Hematopoietic multipotent progenitor cell treated with erythropoietin and hydrocortisone succinate and interleukin-3 and kit ligand, for 4 days (in vitro differentiated cells): ENCODE measurements around the gene ALOXE3.
"Not testable (repeated sequence)": the region's sequence is repeated elsewhere in the genome, so short reads cannot be mapped to it uniquely, and the experiment has no call there.

Experiments
- DNase-seq: peaks from one replicate; pipeline ENCODE4 v3.0.0-alpha.2; 2015

Gene ALOXE3

GRCh38 chr17:8087952-8088230 is 30.4 kb downstream of the ALOXE3 start:
- DNase-seq: no peak

- DNase-seq: peak; percentile 64
Measured at GRCh38 chr17:8087075-8087951, 31.0 kb downstream of the ALOXE3 start, which contains the start of gene ALOX12B. Gene ALOX12B (minus strand): TSS chr17:8087716. CDS start chr17:8087442, 274 bp downstream.

DNA sequence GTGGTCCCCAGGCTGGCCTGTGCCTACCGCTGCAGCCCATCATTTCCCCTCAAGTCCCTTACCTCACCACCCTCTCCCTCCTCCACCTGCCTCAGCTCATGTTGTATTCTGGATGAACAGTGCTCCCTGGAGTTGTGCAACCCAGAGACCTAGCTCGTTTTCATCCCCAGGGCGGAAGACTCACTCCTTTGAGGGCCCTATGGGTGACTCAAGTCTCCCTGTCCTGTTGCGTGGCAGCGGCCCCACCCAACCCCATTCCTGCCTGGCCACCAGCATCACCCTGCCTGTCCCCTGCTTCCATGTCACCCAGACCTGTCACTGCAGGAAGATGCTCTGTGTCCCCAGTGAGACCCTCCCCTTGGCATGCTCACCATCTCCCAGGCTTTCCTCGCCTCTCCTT is 34.1 kb downstream of the ALOXE3 start:
- DNase-seq: no peak

- no peak for DNase-seq
Measured at GRCh38 chr17:8082292-8082691, 36.0 kb downstream of the ALOXE3 start.

DNA sequence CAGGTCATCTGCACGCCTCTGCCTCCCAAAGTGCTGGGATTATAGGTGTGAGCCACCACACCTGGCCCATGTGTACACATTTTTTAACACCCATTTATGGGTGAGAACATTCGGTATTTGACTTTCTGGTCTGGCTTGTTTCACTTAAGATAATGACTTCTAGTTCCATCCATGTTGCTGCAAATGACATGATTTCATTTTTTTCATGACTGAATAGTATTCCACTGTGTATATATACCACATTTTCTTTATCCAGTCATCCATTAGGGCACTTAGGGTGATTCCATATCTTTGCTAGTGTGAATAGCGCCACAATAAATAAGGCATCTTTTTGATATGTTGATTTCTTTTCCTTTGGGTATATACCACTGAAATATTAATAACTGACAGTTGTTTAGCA is 36.4 kb downstream of the ALOXE3 start:
- DNase-seq: no peak

DNA sequence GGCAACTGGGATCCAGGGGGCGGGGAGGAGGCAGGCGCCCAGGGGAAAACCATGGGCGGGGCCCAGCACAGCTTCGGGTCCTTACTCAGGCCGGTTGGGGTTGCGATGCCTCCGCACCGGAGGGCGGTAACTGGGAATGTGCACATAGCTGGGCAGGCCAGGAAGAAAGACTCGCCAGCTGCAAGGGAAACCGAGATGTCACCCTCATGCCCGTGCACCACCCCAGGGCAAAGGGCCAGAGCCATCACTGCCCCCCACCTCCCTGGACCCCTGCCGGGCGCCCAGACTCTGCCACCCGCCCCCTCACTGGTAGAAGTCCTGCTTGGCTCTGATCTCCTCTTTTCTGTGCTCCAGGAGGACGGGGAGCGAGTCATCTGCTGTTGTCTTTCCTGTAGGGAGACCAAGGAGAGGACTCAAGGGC is 37.5 kb downstream of the ALOXE3 start:
- no peak for DNase-seq

DNA sequence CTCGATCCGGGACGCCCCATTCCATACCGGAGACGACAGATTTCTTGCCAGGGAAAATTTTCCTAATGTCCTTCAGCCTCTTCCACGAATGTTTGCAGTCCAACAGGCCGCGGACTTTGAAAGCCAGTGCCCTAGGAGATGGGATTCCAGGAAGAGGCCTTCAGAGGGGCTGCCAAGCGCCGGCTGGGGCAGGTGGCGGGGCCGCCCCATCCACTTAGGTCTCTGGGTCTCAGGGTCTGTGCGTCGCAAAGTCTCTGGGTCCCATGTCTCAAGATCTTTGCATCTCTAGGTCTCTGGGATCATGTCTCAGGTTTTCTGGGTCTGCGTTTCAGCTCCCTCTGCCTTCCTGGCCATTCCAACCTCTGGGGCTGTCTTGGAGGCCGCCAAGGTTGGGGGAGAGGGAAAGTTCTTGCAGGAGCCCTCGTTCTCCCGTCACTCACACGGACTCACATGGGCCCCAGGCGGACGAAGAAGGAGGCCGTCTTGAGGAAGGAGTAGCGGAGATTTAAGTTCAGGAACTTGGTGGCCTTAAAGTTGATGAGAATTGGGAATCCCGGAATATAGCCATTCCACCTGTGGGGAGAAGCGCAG is 38.0 kb downstream of the ALOXE3 start:
- DNase-seq: no peak

GRCh38 chr17:8079291-8080207 is 38.8 kb downstream of the ALOXE3 start:
- peak; percentile 85 for DNase-seq

DNA sequence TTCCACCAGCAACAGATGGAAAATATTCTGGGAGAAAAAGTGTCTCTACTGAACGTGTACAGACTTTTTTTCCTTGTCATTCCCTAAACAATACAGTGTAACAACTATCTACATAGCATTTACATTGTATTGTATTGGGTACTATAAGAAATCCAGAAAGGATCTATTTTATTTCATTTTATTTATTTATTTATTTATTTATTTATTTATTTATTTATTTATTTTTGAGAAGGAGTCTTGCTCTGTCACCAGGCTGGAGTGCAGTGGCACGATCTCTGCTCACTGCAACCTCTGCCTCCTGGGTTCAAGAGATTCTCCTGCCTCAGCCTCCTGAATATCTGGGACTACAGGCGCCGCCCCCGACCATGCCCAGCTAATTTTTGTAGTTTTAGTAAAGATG is 40.4 kb downstream of the ALOXE3 start:
- DNase-seq: not testable (repeated sequence)

GRCh38 chr17:8076502-8077266 is 41.6 kb downstream of the ALOXE3 start:
- DNase-seq: no peak

DNA sequence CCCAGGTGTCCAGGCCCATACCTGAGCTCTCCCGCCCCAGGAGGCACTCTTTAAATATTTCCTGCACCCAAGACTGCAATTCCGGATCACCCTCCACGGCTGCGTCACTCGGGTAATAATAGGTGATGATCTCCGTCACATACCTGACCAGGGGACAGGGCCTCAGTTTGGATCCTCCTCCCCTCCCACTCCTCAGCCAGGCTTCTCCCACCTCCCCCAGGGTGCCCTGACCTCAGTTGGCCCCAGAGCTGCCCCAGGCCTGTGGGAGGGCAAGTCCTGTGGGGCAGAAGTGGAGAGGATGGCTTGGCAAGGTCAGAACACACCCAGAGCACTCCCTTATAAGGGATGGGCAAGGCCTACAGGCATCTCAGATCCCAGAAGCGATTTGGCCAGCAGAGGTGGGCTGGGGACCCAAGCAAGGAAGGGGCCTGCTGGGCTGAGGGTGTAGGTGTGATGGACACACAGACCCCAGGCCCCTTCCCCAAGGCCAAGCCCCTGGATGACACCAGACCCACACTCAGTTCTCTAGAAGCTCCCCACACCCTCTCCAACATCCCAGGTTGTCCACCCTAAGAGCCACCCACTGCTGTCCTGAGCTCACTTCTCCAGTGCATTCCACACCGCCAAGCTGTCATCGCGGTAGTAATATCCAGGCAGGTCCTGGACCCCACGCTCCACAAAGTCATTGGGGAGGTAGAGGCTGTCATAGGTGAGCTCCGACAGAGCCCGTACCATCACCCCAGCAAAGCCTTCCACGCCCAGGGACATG is 42.6 kb downstream of the ALOXE3 start:
- no peak for DNase-seq

DNA sequence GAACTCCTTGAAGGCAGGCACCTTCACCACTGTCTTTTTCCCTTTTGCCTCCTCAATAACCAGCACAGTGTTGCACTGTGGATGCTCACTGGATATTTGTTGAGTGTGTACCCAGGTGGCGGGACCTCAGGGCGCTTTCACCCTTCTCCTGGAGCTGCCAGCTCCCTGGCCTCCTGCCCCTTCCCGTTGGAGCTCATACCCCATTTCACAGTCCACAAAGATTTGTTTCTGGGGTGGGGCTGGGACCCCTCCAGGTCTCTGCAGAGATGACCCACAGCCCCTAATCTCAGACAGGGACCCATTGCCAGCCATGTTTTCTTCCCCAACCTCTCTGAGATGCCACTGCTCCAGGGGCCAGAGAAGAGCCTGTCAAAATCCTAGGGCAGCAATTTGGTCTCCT is 43.2 kb downstream of the ALOXE3 start:
- DNase-seq: no peak

- DNase-seq: no peak
Measured at GRCh38 chr17:8074554-8074953, 43.8 kb downstream of the ALOXE3 start.

DNA sequence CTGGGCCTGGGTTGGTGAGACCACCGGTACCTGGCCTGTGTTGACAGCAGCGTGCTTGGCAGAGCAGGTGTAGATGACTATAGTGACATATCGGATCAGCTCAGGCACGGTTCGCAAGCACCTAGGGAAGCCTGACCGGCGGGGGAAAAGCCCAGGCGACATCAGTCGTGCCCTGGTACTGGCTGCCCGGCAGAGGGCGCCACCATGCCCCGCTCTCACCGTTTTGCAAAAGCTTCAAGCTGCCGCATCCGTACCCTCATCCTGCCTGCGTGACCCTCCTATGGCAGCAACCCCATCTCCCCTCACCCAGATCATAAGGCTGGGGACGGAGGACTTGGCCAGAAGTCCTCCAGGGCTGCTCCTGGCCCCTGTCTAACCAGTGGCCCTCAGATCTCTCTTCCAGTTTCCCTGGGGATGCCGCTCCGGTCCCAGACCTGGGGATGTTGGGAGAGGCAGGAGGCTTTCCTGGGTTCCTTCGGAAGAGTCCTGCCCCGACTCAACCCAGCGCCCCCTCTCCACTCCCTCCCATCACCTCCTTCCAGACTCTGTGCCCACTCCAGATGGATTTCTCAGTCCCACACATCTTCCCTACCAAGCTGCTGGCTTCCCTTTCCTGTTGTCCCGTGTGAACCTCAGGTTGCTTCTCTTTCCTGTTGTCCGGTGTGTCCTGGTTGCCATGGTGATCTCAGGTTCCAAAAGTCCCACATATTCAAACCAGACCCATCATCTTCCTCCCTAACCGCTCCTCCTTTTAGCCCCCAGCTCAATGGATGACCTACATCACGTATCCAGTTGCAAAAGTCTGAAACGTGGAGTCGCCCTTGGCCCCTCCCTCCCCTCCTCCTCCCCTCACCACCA is 44.5 kb downstream of the ALOXE3 start:
- DNase-seq: peak; percentile 87

DNA sequence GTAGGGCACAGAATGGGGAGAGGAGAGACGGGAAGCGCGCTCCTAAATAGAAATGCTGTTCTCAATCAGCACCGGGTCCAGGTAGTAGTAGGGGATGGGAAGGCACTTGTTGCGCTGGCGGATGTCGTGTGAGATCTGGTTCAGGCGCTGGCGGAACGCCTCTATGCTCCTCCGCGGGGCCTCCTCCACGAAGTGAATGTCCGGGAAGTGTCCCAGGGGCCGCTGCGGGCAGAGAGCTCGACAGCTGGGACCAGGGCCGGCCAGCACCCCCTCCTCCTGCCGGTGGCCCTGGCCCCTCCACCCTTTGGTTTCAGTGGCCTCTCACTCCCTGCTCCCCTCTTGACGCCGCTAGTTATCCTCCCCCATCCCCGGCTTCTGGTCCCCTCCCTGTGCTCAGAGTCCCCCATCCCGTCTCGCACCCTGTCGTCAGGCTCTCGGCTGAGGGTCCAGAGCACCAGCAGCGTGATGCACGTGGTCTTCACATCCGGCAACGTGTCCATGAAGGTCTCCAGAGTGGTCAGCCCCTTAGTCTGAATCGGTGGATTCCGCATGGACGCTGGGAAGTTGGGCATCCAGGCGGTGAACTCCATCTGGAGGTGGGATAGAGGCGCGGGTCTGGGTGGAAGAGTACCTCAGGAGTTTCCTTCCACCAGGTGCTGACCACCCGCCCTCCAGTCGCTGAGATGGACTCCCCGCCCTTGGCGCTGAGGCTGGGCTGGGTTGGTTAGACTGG is 45.4 kb downstream of the ALOXE3 start:
- peak; percentile 35 for DNase-seq

GRCh38 chr17:8072341-8072728 is 46.0 kb downstream of the ALOXE3 start:
- DNase-seq: no peak

GRCh38 chr17:8071496-8071895 is 46.8 kb downstream of the ALOXE3 start:
- no peak for DNase-seq

GRCh38 chr17:8069587-8069860 is 48.8 kb downstream of the ALOXE3 start:
- DNase-seq: no peak

DNA sequence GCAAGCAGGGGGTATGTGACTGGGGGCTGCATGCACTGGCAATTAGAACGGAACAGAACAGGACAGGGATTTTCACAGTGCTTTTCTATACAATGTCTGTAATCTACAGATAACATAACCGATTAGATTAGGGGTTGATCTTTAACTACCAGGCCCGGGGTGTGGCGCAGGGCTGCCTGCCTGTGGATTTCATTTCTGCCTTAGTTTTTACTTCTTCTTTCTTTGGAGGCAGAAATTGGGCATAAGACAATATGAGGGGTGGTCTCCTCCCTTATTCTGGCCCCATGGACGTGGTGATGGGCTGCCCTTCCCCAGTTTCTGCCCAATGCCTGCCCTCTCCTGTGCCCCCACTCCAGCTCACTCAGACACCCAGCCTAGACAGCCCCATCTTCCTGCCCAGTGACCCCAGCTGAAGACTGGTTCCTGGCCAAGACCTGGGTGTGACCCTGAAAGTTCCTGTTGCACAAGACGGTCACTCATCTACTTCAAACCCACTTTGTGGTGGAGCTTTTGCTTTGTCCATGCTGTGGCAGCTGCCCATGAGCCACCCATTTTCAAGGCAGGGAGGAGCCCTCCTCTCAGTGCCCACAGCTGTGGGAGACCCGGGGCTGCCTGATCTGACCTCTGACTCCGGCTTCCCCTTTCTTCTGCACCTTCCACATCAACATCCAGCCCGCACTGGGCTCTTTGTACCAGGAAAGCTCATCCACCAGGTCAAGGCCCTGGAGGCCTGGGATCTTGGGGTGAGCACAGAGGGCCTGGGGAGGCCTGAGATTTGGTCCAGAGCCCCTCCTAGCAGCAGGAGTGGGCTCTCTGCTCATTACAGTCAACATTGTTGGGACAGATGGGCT is 49.4 kb downstream of the ALOXE3 start:
- DNase-seq: peak; percentile 73

- no peak for DNase-seq
Measured at GRCh38 chr17:8067806-8068205, 50.5 kb downstream of the ALOXE3 start.
